K562 (cell line): ENCODE measurements around the gene NEMP1.

Experiments used
- EZH2 ChIP-seq: IDR thresholded peaks from 2 replicates; pipeline ENCODE4 v1.6.1; 2012; ENCODE audit warnings: low read depth, mild to moderate bottlenecking, inconsistent platforms, low read length, borderline replicate concordance
- MYBL2 ChIP-seq, 2 experiments: fragments of 450-650 bp in 1 of 2; sonication (generic) in 1 of 2; formaldehyde crosslinking in 1 of 2; IDR thresholded peaks; 2 replicates each; pipeline versions ENCODE4 v1.6.1 to v1.8.1; 2017 to 2022; ENCODE audit warnings: borderline replicate concordance in 1 of 2, inconsistent platforms in 1 of 2, low read depth in 1 of 2, mild to moderate bottlenecking in 1 of 2, missing genetic modification reagents in 1 of 2, moderate library complexity in 1 of 2
- RNF2 ChIP-seq: sonication (generic); IDR thresholded peaks from 2 replicates; pipeline ENCODE4 v1.6.1; 2016
- ZNF121 ChIP-seq: sonication (generic); formaldehyde crosslinking; conservative IDR thresholded peaks from 2 replicates; pipeline ENCODE4 v1.8.0; 2022; ENCODE audit warnings: missing genetic modification reagents
- ZNF133 ChIP-seq: fragments of 250-450 bp; sonication (Bioruptor Pico); IDR thresholded peaks from 2 replicates; pipeline ENCODE4 v1.4.0; 2020; ENCODE audit warnings: mild to moderate bottlenecking
- TF ChIP-seq, protein P1 (sequence below): fragments of 250-450 bp; sonication (Bioruptor Pico); IDR thresholded peaks from 2 replicates; pipeline ENCODE4 v1.8.0; 2022; ENCODE audit warnings: moderate library complexity, mild to moderate bottlenecking, inconsistent platforms
- TF ChIP-seq, protein P2 (sequence below), 3 experiments: IDR thresholded peaks in 2 of 3; conservative IDR thresholded peaks in 1 of 3; 2 replicates each; pipeline ENCODE4 v1.5.1; 2011 to 2012; ENCODE audit warnings: low read length in 3 of 3, mild to moderate bottlenecking in 3 of 3, control low read depth in 2 of 3, improper control_type of control experiment in 1 of 3, inconsistent platforms in 1 of 3, low read depth in 1 of 3, mixed read lengths in 1 of 3, moderate library complexity in 1 of 3; ENCODE audit not compliant: insufficient read depth in 2 of 3

DNA sequence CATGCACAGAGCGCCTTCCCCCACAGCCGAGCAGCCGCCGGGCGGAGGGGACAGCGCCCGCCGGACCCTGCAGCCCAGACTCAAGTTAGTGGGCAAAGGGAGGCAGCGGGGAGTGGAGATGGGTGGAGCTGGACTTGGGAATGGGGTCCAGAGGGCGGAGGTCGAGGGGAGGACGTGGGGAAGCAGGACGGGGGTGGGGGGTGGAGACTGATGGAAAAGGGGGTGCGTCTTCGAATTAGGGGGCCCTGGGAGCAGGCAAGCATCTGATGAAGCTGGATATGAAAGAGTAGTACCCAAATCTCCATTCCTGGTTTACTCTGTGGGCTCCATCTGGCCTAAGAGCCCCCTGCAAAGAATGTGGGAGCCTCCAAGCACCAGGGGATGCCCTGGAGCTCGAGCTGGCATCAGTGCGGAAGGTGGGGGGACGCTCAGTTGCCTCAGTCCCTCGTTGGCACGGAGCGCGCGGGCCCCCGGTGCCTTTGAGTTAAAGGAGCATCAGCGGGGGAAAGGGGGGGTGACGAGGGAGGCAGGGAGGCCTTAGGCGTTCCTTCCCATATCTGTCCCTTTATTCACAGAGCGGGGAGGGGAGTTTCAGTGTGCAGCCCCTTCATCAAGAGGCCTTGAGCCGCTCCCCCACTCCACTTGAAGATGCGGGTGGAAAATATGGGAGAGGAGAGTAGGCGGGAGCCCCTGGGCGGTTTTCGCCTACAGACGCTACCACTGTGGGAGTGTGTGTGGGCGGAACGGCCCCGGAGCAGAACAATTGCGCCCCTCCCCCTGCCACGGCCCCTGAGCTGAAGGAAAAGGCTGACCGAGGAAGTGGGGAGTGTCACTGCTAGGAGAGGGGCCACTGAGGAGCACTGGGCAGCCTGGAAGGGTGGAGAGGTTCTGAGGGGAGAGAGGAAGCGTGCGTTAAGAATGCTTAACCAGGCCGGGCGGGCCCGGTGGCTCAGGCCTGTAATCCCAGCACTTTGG is 11.0 kb upstream of the NEMP1 start:
- TF ChIP-seq, protein P1, sequence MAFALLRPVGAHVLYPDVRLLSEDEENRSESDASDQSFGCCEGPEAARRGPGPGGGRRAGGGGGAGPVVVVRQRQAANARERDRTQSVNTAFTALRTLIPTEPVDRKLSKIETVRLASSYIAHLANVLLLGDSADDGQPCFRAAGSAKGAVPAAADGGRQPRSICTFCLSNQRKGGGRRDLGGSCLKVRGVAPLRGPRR = no peak
- TF ChIP-seq, protein P2, sequence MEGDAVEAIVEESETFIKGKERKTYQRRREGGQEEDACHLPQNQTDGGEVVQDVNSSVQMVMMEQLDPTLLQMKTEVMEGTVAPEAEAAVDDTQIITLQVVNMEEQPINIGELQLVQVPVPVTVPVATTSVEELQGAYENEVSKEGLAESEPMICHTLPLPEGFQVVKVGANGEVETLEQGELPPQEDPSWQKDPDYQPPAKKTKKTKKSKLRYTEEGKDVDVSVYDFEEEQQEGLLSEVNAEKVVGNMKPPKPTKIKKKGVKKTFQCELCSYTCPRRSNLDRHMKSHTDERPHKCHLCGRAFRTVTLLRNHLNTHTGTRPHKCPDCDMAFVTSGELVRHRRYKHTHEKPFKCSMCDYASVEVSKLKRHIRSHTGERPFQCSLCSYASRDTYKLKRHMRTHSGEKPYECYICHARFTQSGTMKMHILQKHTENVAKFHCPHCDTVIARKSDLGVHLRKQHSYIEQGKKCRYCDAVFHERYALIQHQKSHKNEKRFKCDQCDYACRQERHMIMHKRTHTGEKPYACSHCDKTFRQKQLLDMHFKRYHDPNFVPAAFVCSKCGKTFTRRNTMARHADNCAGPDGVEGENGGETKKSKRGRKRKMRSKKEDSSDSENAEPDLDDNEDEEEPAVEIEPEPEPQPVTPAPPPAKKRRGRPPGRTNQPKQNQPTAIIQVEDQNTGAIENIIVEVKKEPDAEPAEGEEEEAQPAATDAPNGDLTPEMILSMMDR (IDR thresholded peaks at IDR 0.05 in 2 of 3, conservative IDR thresholded peaks at IDR 0.05 in 1 of 3; ENCODE audit: insufficient read depth in 2 of 3, low read depth in 1 of 3, low read length in 3 of 3) = no peak
- TF ChIP-seq ZNF121 (CRISPR knock-in tag) (no peak), EZH2 (no peak), MYBL2 (IDR thresholded peaks at IDR 0.05; ENCODE audit: low read depth) (no peak), MYBL2 (CRISPR knock-in tag; IDR thresholded peaks at IDR 0.05; ENCODE audit: borderline replicate concordance) (no peak), ZNF133 (CRISPR knock-in tag) (no peak), RNF2 (peak; percentile 53; the same call in 1 of the 2 replicates)
